GM23338 (cell line): ENCODE data around the gene GCNT3. TPM values are rescaled to one million over a fixed set of nuclear protein-coding genes. Genes with fewer than 3 reads are reported as not detected.

ENCODE experiments used
- CTCF ChIP-seq, 2 experiments: fragments of 200-600 bp in 1 of 2; sonication (generic) in 1 of 2; conservative IDR thresholded peaks; 2 replicates each; pipeline versions ENCODE4 v1.5.1 to v1.6.1; 2016 to 2017; ENCODE audit warnings: antibody characterized with exemption in 2 of 2, low read depth in 2 of 2, mild to moderate bottlenecking in 2 of 2, moderate library complexity in 1 of 2
- EZH2 ChIP-seq: fragments of 200-600 bp; sonication (generic); IDR thresholded peaks from one replicate; pipeline ENCODE4 v1.8.0; 2017; ENCODE audit warnings: antibody characterized with exemption, mild to moderate bottlenecking, low read depth; ENCODE audit not compliant: unreplicated experiment
- REST ChIP-seq: IDR thresholded peaks from one replicate; pipeline ENCODE4 v1.6.1; 2018; ENCODE audit warnings: antibody characterized with exemption; ENCODE audit not compliant: unreplicated experiment
- STAT1 ChIP-seq: IDR thresholded peaks from one replicate; pipeline ENCODE4 v1.6.1; 2016; ENCODE audit warnings: antibody characterized with exemption; ENCODE audit not compliant: unreplicated experiment
- ZNF114 ChIP-seq: fragments of 250-450 bp; sonication (Bioruptor Pico); IDR thresholded peaks from 2 replicates; pipeline ENCODE4 v1.5.0; 2020; ENCODE audit warnings: mild to moderate bottlenecking, moderate library complexity
- ZNF462 ChIP-seq: fragments of 250-450 bp; sonication (Bioruptor Pico); IDR thresholded peaks from 2 replicates; pipeline ENCODE4 v1.5.0; 2020; ENCODE audit warnings: mild to moderate bottlenecking, moderate library complexity
- polyA plus RNA-seq: library from polyadenylated mRNA; unstranded; fragments of >200 nt; fragmentation: Nextera tagmentation; extraction: Ambion mirVana; gene quantifications from 2 replicates; pipeline ENCODE4 v1.2.1, GENCODE V29; 2016
- total RNA-seq: library from RNA; depleted of rRNA; stranded (reverse); fragments of >200 nt; shearing (Covaris generic); gene quantifications from 2 replicates; pipeline ENCODE4 v1.2.3, GENCODE V29; 2014
- TF ChIP-seq, protein P1 (sequence below): IDR thresholded peaks from 2 replicates; pipeline ENCODE4 v1.6.1; 2016; ENCODE audit warnings: antibody characterized with exemption

GCNT3 gene
- total and polyA plus RNA-seq, 2 experiments from 2014 or later, result not detected

DNA sequence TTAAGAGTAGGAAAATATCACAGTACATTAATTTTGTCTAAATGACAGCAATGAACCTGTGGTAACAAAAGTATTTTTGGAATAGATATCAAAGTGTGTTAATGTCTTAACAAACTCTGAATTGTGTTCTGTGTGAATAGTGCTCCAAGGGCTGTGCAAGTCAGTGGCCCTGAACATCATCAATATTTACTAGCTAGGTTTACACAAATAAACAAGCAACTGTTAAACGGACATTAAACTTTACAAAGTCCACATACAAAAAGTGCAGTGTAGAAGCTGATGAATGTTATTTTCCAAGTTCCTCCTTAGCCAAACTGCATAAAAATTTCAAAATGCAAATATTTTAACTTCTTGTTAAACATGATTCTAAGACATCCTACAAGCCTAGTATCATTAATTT, 47.8 kb downstream of the GCNT3 start (continued):
- no peak for TF ChIP-seq ZNF462 (CRISPR knock-in tag)
- no peak for TF ChIP-seq STAT1
- TF ChIP-seq REST, result no peak
- no peak for TF ChIP-seq EZH2
- no peak for TF ChIP-seq ZNF114 (CRISPR knock-in tag)
- no peak for TF ChIP-seq CTCF (conservative IDR thresholded peaks at IDR 0.05; ENCODE audit: low read depth in 2 of 2)
- TF ChIP-seq, protein P1, sequence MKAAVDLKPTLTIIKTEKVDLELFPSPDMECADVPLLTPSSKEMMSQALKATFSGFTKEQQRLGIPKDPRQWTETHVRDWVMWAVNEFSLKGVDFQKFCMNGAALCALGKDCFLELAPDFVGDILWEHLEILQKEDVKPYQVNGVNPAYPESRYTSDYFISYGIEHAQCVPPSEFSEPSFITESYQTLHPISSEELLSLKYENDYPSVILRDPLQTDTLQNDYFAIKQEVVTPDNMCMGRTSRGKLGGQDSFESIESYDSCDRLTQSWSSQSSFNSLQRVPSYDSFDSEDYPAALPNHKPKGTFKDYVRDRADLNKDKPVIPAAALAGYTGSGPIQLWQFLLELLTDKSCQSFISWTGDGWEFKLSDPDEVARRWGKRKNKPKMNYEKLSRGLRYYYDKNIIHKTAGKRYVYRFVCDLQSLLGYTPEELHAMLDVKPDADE, result no peak
